CD4-positive, alpha-beta T cell treated with Interleukin-6 for 4 hours (primary cell): ENCODE results near the gene FHIT.

ENCODE experiments used
- DNase-seq: peaks from one replicate; pipeline ENCODE4 v3.0.0-alpha.2; 2020; ENCODE audit warnings: mixed read lengths

The FHIT gene

GRCh38 chr3:60243456-60243855 is 1007.8 kb downstream of the FHIT start:
- DNase-seq, result no peak

- DNase-seq, result no peak
Measured at GRCh38 chr3:60240492-60240891, 1010.8 kb downstream of the FHIT start.

- no peak for DNase-seq
Measured at GRCh38 chr3:60238550-60238949, 1012.7 kb downstream of the FHIT start.

- DNase-seq, result no peak
Measured at GRCh38 chr3:60229502-60229901, 1021.8 kb downstream of the FHIT start.

- no peak for DNase-seq
Measured at GRCh38 chr3:60228823-60229222, 1022.4 kb downstream of the FHIT start.

GRCh38 chr3:60226912-60227311 is 1024.3 kb downstream of the FHIT start:
- no peak for DNase-seq

- no peak for DNase-seq
Measured at GRCh38 chr3:60225848-60226247, 1025.4 kb downstream of the FHIT start.

GRCh38 chr3:60220768-60221167 is 1030.5 kb downstream of the FHIT start:
- no peak for DNase-seq

- DNase-seq, result no peak
Measured at GRCh38 chr3:60219501-60219900, 1031.8 kb downstream of the FHIT start.

GRCh38 chr3:60217156-60217911 is 1033.9 kb downstream of the FHIT start:
- DNase-seq, result no peak

GRCh38 chr3:60216462-60217075 is 1034.7 kb downstream of the FHIT start:
- no peak for DNase-seq

GRCh38 chr3:60215946-60216345 is 1035.3 kb downstream of the FHIT start:
- no peak for DNase-seq

- no peak for DNase-seq
Measured at GRCh38 chr3:60207905-60208304, 1043.3 kb downstream of the FHIT start.

GRCh38 chr3:60206206-60206605 is 1045.0 kb downstream of the FHIT start:
- no peak for DNase-seq

GRCh38 chr3:60202052-60202726 is 1049.1 kb downstream of the FHIT start:
- no peak for DNase-seq

GRCh38 chr3:60199306-60199705 is 1051.9 kb downstream of the FHIT start:
- DNase-seq, result no peak

GRCh38 chr3:60198179-60198720 is 1053.0 kb downstream of the FHIT start:
- no peak for DNase-seq

GRCh38 chr3:60192297-60193114 is 1058.7 kb downstream of the FHIT start:
- DNase-seq, result no peak

- DNase-seq, result no peak
Measured at GRCh38 chr3:60190073-60190472, 1061.2 kb downstream of the FHIT start.

- DNase-seq, result no peak
Measured at GRCh38 chr3:60189304-60189703, 1061.9 kb downstream of the FHIT start.

- DNase-seq, result no peak
Measured at GRCh38 chr3:60188803-60189202, 1062.4 kb downstream of the FHIT start.

- DNase-seq, result no peak
Measured at GRCh38 chr3:60187343-60187742, 1063.9 kb downstream of the FHIT start.

GRCh38 chr3:60186359-60186758 is 1064.9 kb downstream of the FHIT start:
- DNase-seq, result no peak
